Stimulated activated memory B cell treated with anti-CD40 and anti-IgM and Interleukin-4, amounts not matched to agents 10 μg/mL and 1 μg/mL and 100 μg/mL, for 72 hours (primary cell): ENCODE data around the gene SYNDIG1.

ENCODE experiments used
- ATAC-seq: fragments of 150-1000 bp; cut with Tn5 transposase; 2 replicates; pipeline ENCODE4 v1.10.0; 2021
- H3K27ac Mint-ChIP-seq: one replicate; pipeline ENCODE4 v1.8.0; 2022; ENCODE audit warnings: mild to moderate bottlenecking, mixed read lengths
- H3K27me3 Mint-ChIP-seq: one replicate; pipeline ENCODE4 v1.8.0; 2022; ENCODE audit warnings: mixed read lengths
- H3K36me3 Mint-ChIP-seq: one replicate; pipeline ENCODE4 v1.8.0; 2022; ENCODE audit warnings: mixed read lengths
- H3K4me1 Mint-ChIP-seq: one replicate; pipeline ENCODE4 v1.8.0; 2022; ENCODE audit warnings: mixed read lengths
- H3K4me3 Mint-ChIP-seq: one replicate; pipeline ENCODE4 v1.8.0; 2022; ENCODE audit warnings: mild to moderate bottlenecking, moderate library complexity, mixed read lengths
- H3K9me3 Mint-ChIP-seq: one replicate; pipeline ENCODE4 v1.8.0; 2022; ENCODE audit warnings: mixed read lengths

Gene SYNDIG1

DNA sequence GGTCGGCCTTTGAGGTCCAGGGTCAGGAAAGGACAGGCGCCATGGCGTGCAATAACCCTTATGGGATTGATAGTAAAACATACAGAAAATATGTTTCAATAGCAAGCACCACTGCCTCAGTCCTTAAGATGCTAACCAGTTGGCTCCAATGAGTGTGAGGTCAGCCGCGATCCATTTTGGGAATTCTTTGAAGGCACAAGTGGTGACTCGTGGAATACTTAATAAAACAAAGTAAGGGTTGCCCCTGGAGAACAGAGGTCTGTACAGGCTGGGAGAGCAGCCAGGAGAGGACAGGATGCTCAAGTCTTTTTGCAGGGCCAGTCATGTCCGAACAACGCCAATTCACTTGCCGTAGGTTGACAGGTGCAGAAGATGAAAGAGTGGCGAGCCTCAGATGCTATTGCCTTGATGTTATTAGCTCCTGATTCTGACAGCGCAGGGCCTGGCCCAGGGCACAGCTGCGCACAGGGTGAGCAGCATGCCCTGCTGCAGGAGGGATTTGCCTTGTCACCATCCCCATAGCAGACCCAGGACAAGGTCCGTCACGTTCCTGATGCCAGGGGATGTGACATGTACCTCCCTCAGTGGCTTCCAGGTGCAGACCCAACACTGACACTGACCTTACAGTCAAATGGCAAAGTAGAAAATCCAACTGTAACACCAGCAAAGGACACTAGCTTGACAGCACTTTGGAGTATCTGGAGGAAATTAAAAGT is 21.8 kb downstream of the SYNDIG1 start:
- Mint-ChIP-seq H3K36me3 (no peaks in the 10 kb centered on the region), H3K27ac (no peak overlapping the region), H3K27me3 (no peaks in the 10 kb centered on the region), H3K4me1 (no peaks in the 10 kb centered on the region), H3K9me3 (no peaks in the 10 kb centered on the region), H3K4me3 (no peak overlapping the region)
- no peak for ATAC-seq

DNA sequence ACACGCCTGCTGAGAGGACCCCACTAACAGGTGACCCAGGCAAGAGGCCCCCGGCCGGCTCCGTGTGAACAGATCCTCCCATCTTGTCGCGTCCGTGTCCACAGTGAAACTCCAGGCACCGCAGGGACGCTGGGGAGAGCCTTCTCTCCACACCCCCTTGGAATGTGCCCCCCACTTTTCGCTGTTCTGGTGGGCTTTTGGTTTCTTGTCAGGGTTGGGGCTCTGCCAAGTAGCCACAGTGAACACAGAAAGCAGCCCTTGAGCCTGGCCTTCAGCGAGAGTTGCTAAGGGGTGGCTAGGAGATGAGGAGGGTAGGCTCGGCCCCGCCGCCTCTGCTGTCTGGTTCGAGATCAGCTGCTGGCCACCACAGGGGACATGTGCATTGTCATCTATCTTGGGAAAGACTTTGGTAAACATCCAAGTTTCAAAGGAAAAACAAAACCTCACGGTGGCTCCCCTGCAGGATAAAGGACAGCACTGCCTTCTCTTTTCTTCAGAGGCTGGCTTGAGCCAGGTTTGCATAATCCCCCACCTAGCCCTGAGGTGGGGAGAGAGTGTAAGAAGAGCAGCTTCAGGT is 22.7 kb downstream of the SYNDIG1 start:
- ATAC-seq = no peak
- Mint-ChIP-seq H3K9me3 (no peaks in the 10 kb centered on the region), H3K4me3 (no peak overlapping the region), H3K4me1 (no peaks in the 10 kb centered on the region), H3K36me3 (no peaks in the 10 kb centered on the region), H3K27ac (no peak overlapping the region), H3K27me3 (no peaks in the 10 kb centered on the region)

DNA sequence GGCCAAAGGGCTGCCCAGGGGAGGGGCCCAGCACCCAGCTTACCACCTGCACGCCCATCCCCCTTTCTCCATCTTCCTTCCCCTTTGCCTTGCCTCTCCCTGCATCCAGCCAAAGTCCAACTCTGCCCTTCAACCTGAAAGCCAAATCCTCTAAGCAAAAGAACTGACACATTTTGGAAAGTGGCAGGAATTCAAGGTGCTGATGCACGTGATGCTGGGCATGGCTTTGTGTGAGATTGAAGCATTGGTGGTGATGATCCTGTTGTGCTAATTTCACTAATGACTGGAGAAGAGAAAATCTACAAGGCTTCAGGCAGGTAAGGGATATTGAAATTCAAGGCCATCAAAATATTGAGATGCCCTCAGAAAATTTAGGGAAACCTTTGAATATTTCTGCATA is 23.3 kb downstream of the SYNDIG1 start:
- Mint-ChIP-seq H3K4me3 (no peak overlapping the region), H3K9me3 (no peaks in the 10 kb centered on the region), H3K36me3 (no peaks in the 10 kb centered on the region), H3K27me3 (no peaks in the 10 kb centered on the region), H3K27ac (no peak overlapping the region), H3K4me1 (no peaks in the 10 kb centered on the region)
- ATAC-seq = no peak

DNA sequence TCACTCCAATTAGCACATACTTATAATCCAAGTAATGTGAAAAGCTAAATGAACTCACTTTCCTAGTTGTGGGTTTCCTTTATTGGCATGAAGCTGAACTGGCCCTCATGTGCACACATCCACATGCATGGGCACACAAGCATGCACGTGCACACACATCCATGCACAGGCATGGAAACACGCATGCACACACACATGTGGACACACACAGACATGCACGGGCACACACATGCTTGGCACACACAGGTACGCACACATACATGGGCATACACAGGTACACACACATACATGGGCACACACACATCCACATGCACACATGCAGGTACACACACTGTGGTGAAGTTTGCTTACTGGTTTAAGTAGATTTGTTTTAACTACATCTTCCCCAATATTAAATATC is 23.8 kb downstream of the SYNDIG1 start:
- Mint-ChIP-seq H3K27ac (no peak overlapping the region), H3K4me1 (no peaks in the 10 kb centered on the region), H3K36me3 (no peaks in the 10 kb centered on the region), H3K27me3 (no peaks in the 10 kb centered on the region), H3K9me3 (no peaks in the 10 kb centered on the region), H3K4me3 (no peak overlapping the region)
- no peak for ATAC-seq

DNA sequence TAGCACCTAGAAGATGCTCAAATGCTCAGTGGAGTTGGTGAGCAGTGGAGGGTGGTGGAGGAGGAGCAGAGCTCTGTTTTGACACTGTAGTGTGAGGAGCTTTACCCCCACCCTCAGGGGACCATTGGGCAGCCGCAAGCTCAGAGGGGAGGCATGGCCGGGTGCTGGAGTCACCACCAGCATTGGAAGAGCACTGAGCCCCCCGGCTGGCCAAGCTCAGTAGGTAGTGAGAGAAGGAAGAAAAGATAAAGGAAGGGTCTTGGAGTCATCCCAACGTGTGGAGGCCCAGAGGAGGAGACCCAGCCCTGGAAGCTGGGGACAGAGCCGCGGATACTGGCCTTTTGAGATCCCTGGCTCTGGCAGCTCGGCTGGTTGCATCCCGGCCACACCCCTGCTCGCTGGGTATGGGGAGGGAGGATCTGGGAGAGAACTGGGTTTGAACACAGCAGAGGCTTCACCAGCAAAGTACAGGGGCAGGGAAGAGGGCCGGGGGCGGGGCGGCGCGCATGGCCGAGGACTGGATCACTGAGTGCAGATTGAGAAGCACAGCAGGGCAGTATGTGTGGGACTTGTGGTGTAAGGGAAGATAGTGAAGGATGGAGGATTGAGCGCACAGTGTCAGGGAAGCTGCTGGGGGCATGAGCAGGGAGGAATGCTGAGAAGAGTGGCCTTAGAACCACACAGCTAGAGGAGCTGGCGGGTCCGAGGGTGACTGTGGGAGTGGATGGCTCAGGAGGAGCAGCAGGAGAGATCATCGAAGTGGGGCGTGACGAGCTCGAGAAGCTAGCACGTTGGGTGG is 24.4 kb downstream of the SYNDIG1 start:
- Mint-ChIP-seq H3K27ac (no peak overlapping the region), H3K27me3 (no peaks in the 10 kb centered on the region), H3K4me1 (no peaks in the 10 kb centered on the region), H3K9me3 (no peaks in the 10 kb centered on the region), H3K36me3 (no peaks in the 10 kb centered on the region), H3K4me3 (no peak overlapping the region)
- ATAC-seq = no peak

DNA sequence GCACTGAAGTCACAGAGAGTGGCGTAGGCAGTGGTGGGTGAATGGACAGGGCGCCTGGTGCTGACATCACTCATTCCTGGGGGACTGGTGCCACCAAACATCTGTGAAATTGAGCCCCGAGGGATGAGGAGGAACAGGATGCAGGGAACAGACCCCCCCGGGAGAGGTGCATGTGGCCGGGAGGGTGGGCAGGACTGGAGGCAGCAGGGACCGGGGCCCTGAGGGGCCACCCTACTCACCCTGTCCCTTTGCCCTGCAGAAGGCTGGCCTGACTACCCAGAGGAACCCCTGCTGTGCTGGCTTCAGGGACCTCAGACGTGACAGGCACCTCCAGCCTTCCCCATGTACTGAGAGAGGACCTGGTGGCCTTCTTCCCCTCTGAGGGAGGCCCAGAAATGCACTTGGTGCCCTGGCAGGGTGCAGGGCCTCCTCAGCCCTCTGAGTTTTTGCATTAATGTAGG is 25.1 kb downstream of the SYNDIG1 start:
- Mint-ChIP-seq H3K27ac (no peak overlapping the region), H3K9me3 (no peaks in the 10 kb centered on the region), H3K27me3 (no peaks in the 10 kb centered on the region), H3K36me3 (no peaks in the 10 kb centered on the region), H3K4me1 (no peaks in the 10 kb centered on the region), H3K4me3 (no peak overlapping the region)
- no peak for ATAC-seq

DNA sequence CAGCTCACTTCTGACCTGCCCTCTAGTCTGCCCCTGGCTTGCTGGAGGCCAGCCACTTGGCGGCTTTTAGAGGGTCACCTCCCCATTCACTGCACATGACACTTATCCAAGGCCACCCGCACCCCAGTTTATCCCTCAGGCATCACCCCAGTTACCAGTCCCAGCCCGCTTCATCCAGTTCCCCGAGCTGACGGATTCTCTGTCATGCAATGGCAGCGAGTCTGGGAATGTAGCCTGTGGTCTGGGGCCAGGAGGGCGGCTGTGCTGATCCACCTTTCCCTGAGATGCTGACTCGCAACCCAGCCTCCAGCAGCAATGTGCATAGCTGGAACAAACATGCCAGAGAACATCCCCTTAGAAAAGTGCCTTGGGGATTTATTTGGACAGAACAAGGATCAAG is 25.8 kb downstream of the SYNDIG1 start:
- Mint-ChIP-seq H3K27ac (no peak overlapping the region), H3K4me1 (no peaks in the 10 kb centered on the region), H3K4me3 (no peak overlapping the region), H3K36me3 (no peaks in the 10 kb centered on the region), H3K9me3 (no peaks in the 10 kb centered on the region), H3K27me3 (no peaks in the 10 kb centered on the region)
- no peak for ATAC-seq

DNA sequence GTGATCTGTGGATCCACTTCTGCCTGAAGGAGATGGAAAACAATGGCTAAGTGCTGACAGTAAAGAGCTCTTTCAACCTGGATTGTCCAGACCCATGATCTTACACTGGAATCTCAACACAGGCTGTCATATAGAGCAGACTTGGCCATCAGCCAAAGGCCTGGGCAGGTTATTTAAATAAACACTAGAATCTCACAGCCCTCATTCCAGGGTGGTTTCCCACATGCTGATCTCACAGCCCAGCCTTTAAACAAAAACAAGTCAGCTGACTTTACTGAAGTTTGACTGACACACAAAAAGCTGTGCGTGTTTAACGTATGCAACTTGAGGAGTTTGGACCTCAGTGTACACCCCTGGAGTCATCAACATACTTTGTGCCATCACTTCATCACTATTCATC is 28.4 kb downstream of the SYNDIG1 start:
- H3K4me3 Mint-ChIP-seq = no peak overlapping the region
- H3K27ac Mint-ChIP-seq = no peak overlapping the region
- H3K9me3 Mint-ChIP-seq = no peaks in the 10 kb centered on the region
- ATAC-seq = no peak
- H3K36me3 Mint-ChIP-seq = no peaks in the 10 kb centered on the region
- H3K4me1 Mint-ChIP-seq = no peaks in the 10 kb centered on the region
- H3K27me3 Mint-ChIP-seq = no peaks in the 10 kb centered on the region

DNA sequence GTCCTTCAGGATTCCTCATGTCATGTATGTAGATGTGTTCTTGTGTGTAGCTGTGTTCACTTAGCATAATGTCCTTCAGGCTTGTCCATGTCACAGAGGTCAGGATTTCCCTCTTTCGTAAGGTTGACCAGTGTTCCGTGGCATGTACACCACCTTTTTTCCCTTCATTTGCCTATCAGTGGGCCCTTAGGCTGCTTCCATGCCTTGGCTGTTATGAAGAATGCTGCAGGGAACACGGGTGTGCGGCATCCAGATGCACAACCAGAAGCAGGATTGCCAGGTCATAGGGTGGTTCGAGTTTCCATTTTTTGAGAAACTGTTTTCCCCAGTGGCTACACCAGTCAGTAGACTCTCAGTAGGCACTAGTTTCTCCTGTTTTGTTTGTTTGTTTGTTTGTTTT is 29.2 kb downstream of the SYNDIG1 start:
- Mint-ChIP-seq H3K27me3 (no peaks in the 10 kb centered on the region), H3K4me3 (no peak overlapping the region), H3K9me3 (no peaks in the 10 kb centered on the region), H3K36me3 (no peaks in the 10 kb centered on the region), H3K4me1 (no peaks in the 10 kb centered on the region), H3K27ac (no peak overlapping the region)
- ATAC-seq = no peak

DNA sequence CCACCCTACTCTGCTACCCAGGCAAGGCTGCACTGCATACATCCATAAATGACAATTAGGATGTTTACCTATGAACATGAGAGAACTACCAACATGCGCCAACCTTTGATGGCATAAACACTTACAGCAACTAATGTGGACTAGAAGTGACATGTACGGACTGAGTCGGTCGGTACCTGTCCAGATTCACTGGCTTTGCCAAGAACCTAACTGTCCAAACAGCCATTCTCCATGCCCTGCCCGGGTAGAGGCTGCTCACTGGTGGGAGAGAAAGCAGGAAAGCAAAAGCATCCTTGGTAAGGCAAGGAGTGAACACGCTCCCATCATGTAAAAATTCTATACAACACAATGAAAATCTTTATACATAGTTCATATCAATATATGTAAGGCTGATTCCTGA is 30.0 kb downstream of the SYNDIG1 start:
- H3K36me3 Mint-ChIP-seq = no peaks in the 10 kb centered on the region
- H3K27ac Mint-ChIP-seq = no peak overlapping the region
- no peak overlapping the region for H3K4me3 Mint-ChIP-seq
- peaks cover 3% of the 10 kb centered on the region for H3K27me3 Mint-ChIP-seq
- no peak for ATAC-seq
- H3K4me1 Mint-ChIP-seq = no peaks in the 10 kb centered on the region
- H3K9me3 Mint-ChIP-seq = no peaks in the 10 kb centered on the region

DNA sequence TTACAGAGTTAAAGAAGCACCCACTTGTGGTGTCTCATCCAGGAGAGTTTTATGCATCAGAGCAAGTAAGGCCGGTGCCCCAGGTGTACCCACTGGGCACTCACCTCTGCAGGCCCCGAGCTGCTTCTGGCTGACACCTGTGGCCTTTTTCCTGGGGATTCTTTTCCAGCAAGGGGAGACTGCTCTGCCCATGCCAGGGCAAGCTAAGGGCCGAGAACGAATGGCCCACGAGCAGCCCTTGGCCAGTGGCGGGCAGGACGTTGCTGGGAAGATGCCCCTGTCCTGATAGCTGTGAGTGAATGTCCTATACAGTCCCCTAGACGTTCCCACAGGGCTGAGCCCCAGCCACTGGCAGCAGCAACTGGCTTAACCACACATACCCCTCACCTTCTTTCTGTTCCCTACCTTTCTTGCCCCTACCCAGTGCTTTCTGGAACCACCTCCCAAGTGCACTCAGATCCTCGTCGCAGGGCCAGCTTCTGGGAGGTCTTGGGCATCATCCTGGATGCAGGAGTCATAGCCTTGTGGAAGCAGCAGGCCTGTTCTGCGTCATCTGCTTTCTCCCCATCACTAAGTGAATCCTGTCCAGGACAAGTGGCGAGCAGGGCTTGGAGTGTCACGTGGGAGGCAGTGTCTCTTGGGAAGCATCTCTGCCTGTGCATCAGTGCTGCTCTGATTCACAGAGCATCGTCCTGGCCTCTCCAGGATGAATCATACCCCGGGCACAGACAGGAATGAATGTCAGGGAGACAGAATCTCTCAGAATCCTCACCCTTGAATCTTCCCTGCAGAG is 32.5 kb downstream of the SYNDIG1 start:
- no peak overlapping the region for H3K27ac Mint-ChIP-seq
- ATAC-seq = no peak
- no peak overlapping the region for H3K4me3 Mint-ChIP-seq
- H3K4me1 Mint-ChIP-seq = no peaks in the 10 kb centered on the region
- peaks cover 9% of the 10 kb centered on the region for H3K27me3 Mint-ChIP-seq
- H3K9me3 Mint-ChIP-seq = no peaks in the 10 kb centered on the region
- H3K36me3 Mint-ChIP-seq = no peaks in the 10 kb centered on the region

DNA sequence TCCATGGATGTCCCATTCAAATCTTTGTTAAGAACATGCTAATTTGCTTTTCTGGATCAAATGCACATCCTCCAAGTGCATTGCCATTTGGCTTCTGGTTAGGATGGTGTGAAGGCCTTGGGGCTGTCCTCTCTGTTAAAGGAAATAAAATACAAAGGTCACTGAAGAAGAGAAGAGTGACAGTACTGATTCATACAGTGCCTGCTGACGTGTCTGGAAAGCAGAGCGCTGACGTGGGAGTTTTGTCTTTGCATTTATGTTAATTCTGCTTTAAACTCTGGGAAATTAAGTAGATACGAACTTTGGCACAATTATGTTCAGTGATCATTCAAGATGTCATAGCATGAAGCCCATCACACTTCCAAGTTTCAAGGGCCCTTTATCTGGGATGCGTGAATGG is 33.2 kb downstream of the SYNDIG1 start:
- Mint-ChIP-seq H3K4me3 (no peak overlapping the region), H3K36me3 (no peaks in the 10 kb centered on the region), H3K4me1 (no peaks in the 10 kb centered on the region), H3K27me3 (peaks cover 9% of the 10 kb centered on the region), H3K9me3 (no peaks in the 10 kb centered on the region), H3K27ac (no peak overlapping the region)
- no peak for ATAC-seq

DNA sequence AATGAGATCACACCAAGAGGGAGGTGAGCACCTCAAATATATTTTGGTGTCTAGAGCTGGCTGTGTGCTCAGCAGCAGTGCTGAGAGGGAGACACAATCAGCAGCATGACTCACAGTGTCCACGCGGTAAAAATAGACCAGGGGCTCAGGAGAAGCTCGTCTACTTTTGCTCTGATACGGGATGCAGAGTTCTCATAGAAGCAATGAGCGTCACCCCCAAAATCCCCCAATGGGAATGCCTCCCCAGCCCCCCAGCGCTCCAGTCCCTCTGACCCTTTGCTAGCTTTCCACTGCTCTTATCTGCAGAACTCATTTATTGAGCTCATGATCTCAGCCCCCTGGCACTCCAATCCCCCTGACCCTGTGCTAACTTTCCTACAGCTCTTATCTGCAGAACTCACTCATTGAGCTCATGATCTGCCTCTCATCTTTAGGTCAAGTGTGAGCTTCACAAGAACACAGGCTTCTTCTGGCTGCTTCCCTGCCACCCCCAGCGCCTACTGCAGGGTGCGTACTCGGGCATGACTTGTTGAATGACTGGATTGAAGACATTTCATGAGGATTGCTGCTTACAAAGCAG is 34.0 kb downstream of the SYNDIG1 start:
- no peak for ATAC-seq

DNA sequence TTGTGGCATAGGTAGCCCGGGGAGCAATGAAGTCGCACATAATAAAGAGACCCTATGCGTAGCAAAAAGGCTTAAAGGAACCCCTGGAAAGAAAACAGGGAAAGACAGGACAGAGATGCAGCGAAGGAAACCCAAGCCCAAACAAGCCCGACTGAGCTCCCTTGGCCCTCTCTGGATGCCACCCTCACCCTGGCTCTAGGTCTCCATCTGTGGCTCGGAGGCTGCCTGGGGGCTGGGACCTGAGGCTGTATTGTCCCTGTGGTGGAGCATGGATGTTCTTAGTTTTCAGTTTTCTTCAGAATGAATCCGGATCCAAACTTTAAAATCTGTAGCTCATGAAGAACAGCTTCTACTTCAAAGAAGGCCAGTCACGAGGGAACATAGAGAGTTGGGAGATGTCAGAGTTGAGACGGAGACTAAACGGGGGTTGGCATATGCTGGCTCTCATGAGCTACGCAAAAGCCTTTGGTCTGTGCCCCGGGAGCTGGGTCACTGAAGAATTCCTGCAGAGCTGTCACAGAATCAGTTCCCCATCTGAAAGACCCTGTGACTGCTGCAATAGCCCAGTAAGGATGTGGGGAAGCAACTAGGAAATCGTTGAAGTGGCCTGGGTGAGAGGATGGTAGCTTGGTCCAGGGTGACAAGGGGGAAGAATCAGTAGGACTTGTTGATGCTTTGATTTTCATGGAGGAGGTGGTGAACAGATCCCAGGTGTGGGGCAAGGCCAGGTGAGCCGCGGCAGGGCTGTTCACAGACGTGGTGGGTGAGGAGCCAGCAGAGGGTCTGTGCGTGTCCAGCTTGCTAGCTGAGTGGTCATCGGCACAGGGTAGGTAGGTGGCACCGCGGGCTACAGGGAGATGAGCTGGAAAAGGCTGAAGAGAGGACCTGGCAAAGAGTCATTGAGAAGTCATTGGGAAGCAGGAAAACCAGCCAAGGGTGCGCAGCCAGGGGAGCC is 35.2 kb downstream of the SYNDIG1 start:
- H3K4me1 Mint-ChIP-seq = no peaks in the 10 kb centered on the region
- no peak overlapping the region for H3K27ac Mint-ChIP-seq
- no peak for ATAC-seq
- no peaks in the 10 kb centered on the region for H3K36me3 Mint-ChIP-seq
- H3K9me3 Mint-ChIP-seq = no peaks in the 10 kb centered on the region
- H3K27me3 Mint-ChIP-seq = peaks cover 9% of the 10 kb centered on the region
- no peak overlapping the region for H3K4me3 Mint-ChIP-seq

More for the DNA sequence above, 34.0 kb downstream of the SYNDIG1 start:
- Mint-ChIP-seq H3K36me3 (no peaks in the 10 kb centered on the region), H3K9me3 (no peaks in the 10 kb centered on the region), H3K4me3 (no peak overlapping the region), H3K27ac (no peak overlapping the region), H3K4me1 (no peaks in the 10 kb centered on the region), H3K27me3 (peaks cover 9% of the 10 kb centered on the region)
